ENCODE data around the gene ZSCAN20. TPM values are rescaled to one million over a fixed set of nuclear protein-coding genes. Genes with fewer than 3 reads are reported as not detected.

Gene ZSCAN20
- total RNA-seq, 4 donors from 2014 or later = 4.9 to 7.3 (median 6.2) TPM

- TF ChIP-seq, protein P1, sequence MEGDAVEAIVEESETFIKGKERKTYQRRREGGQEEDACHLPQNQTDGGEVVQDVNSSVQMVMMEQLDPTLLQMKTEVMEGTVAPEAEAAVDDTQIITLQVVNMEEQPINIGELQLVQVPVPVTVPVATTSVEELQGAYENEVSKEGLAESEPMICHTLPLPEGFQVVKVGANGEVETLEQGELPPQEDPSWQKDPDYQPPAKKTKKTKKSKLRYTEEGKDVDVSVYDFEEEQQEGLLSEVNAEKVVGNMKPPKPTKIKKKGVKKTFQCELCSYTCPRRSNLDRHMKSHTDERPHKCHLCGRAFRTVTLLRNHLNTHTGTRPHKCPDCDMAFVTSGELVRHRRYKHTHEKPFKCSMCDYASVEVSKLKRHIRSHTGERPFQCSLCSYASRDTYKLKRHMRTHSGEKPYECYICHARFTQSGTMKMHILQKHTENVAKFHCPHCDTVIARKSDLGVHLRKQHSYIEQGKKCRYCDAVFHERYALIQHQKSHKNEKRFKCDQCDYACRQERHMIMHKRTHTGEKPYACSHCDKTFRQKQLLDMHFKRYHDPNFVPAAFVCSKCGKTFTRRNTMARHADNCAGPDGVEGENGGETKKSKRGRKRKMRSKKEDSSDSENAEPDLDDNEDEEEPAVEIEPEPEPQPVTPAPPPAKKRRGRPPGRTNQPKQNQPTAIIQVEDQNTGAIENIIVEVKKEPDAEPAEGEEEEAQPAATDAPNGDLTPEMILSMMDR (IDR thresholded peaks at IDR 0.05; ENCODE audit: low read depth) = no peak
Observed at GRCh38 chr1:33438364-33439160, 33.9 kb upstream of the ZSCAN20 start.

DNA sequence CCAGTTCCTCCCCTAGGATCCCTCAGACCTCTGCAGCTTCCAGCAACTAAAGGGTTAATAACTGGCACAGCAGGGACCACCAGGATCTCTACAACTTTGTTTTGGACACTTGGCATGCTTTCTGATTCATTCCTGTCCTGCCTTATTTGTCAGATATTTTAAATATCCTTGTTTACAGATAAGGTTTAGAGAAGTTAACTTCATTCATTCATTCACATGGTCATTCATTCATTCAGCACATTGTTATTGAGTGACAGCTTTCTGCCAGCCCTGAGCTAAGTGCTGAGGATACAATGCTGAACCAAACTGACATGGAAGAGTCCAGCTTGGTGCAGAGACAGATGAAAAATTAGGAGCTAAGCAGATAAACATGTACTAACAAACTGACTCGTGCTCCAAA lies 32.8 kb upstream of the ZSCAN20 start:
- TF ChIP-seq, protein P1 (IDR thresholded peaks at IDR 0.05; ENCODE audit: low read depth) = no peak

GRCh38 chr1:33441088-33441745 lies 31.2 kb upstream of the ZSCAN20 start:
- TF ChIP-seq, protein P1 (IDR thresholded peaks at IDR 0.05; ENCODE audit: low read depth) = no peak

GRCh38 chr1:33442141-33442540 lies 30.3 kb upstream of the ZSCAN20 start:
- TF ChIP-seq, protein P1 (IDR thresholded peaks at IDR 0.05; ENCODE audit: low read depth) = no peak

- TF ChIP-seq, protein P1 (IDR thresholded peaks at IDR 0.05; ENCODE audit: low read depth) = no peak
Observed at GRCh38 chr1:33443080-33443704, 29.3 kb upstream of the ZSCAN20 start.

- TF ChIP-seq, protein P1 (IDR thresholded peaks at IDR 0.05; ENCODE audit: low read depth) = no peak
Observed at GRCh38 chr1:33443705-33444180, 28.7 kb upstream of the ZSCAN20 start.

GRCh38 chr1:33445108-33445507 lies 27.3 kb upstream of the ZSCAN20 start:
- TF ChIP-seq, protein P1 (IDR thresholded peaks at IDR 0.05; ENCODE audit: low read depth) = no peak
